DOHH2 (cell line): ENCODE results near the gene NUCB1.

Experiments
- H3F3A ChIP-seq: fragments of 200-600 bp; sonication (generic), shearing (Covaris generic); 2 replicates; pipeline ENCODE4 v1.6.0; 2016; ENCODE audit warnings: antibody characterized with exemption, mild to moderate bottlenecking; ENCODE audit not compliant: control insufficient read depth, insufficient read depth
- H3K27ac ChIP-seq: fragments of 200-600 bp; sonication (generic); 2 replicates; pipeline ENCODE4 v1.5.1; 2014; ENCODE audit warnings: low read depth, mild to moderate bottlenecking, low read length, moderate library complexity
- H3K27me3 ChIP-seq: fragments of 200-600 bp; sonication (generic); 2 replicates; pipeline ENCODE4 v1.6.1; 2014; ENCODE audit warnings: mild to moderate bottlenecking, low read length, mixed read lengths; ENCODE audit not compliant: control insufficient read depth
- H3K36me3 ChIP-seq: fragments of 200-600 bp; sonication (generic); 2 replicates; pipeline ENCODE4 v1.6.1; 2014; ENCODE audit warnings: mild to moderate bottlenecking, low read length, moderate library complexity, mixed read lengths; ENCODE audit not compliant: control insufficient read depth
- H3K4me1 ChIP-seq: fragments of 200-600 bp; sonication (generic); 2 replicates; pipeline ENCODE4 v1.6.1; 2014; ENCODE audit warnings: mild to moderate bottlenecking, low read length, mixed read lengths; ENCODE audit not compliant: control insufficient read depth
- H3K4me2 ChIP-seq: fragments of 200-600 bp; sonication (generic); 2 replicates; pipeline ENCODE4 v1.6.0; 2014; ENCODE audit warnings: mild to moderate bottlenecking, low read length, moderate library complexity
- H3K4me3 ChIP-seq: fragments of 200-600 bp; sonication (generic); 2 replicates; pipeline ENCODE4 v1.5.1; 2014; ENCODE audit warnings: mild to moderate bottlenecking, low read length, mixed read lengths
- H3K79me2 ChIP-seq: fragments of 200-600 bp; sonication (generic); 2 replicates; pipeline ENCODE4 v1.6.1; 2014; ENCODE audit warnings: mild to moderate bottlenecking, low read length, mixed read lengths; ENCODE audit not compliant: control insufficient read depth
- H3K9me2 ChIP-seq: fragments of 200-600 bp; sonication (generic); replicated peaks from 2 replicates; pipeline ENCODE4 v1.6.1; 2014; ENCODE audit warnings: mild to moderate bottlenecking, low read length, mixed read lengths; ENCODE audit not compliant: control insufficient read depth
- H3K9me3 ChIP-seq: fragments of 200-600 bp; sonication (generic); 2 replicates; pipeline ENCODE4 v1.6.1; 2014; ENCODE audit warnings: antibody characterized with exemption, low read length, mixed read lengths; ENCODE audit not compliant: control insufficient read depth, insufficient read depth
- H4K20me1 ChIP-seq: fragments of 200-600 bp; sonication (generic); 2 replicates; pipeline ENCODE4 v1.6.0; 2014; ENCODE audit warnings: low read depth, mild to moderate bottlenecking, antibody characterized with exemption, low read length, moderate library complexity; ENCODE audit not compliant: control insufficient read depth, insufficient read depth
- CTCF ChIP-seq: fragments of 200-600 bp; sonication (generic); IDR thresholded peaks from one replicate; pipeline ENCODE4 v1.5.1; 2014; ENCODE audit warnings: antibody characterized with exemption, mild to moderate bottlenecking, low read depth, low read length; ENCODE audit not compliant: poor library complexity, severe bottlenecking
- EZH2phosphoT487 ChIP-seq: fragments of 200-600 bp; sonication (generic); IDR thresholded peaks from 2 replicates; pipeline ENCODE4 v1.6.1; 2017; ENCODE audit warnings: borderline replicate concordance, mild to moderate bottlenecking, antibody characterized with exemption, low read length, moderate library complexity, mixed read lengths

The NUCB1 gene

GRCh38 chr19:48958006-48958405, 57.9 kb downstream of the NUCB1 start:
- H3K4me2 ChIP-seq, result no peak overlapping the region
- no peaks in the 10 kb centered on the region for H3K9me2 ChIP-seq
- H3K4me1 ChIP-seq, result peaks cover 41% of the 10 kb centered on the region
- H3K9me3 ChIP-seq, result no peaks in the 10 kb centered on the region
- H3F3A ChIP-seq, result no peaks in the 10 kb centered on the region; the same call in 1 of the 2 replicates
- no peak overlapping the region for H3K27ac ChIP-seq
- H3K36me3 ChIP-seq, result peaks cover 25% of the 10 kb centered on the region
- H3K27me3 ChIP-seq, result no peaks in the 10 kb centered on the region
- H4K20me1 ChIP-seq, result no peaks in the 10 kb centered on the region
- no peak for TF ChIP-seq EZH2phosphoT487
- TF ChIP-seq CTCF, result no peak
- H3K4me3 ChIP-seq, result no peak overlapping the region
- H3K79me2 ChIP-seq, result peaks cover 24% of the 10 kb centered on the region

- Histone ChIP-seq H3K4me1 (peaks cover 46% of the 10 kb centered on the region), H3K9me2 (no peaks in the 10 kb centered on the region)
Observed at GRCh38 chr19:48959341-48960239, 59.5 kb downstream of the NUCB1 start.

GRCh38 chr19:48961051-48961649, 61.0 kb downstream of the NUCB1 start:
- H3K27me3 ChIP-seq, result no peaks in the 10 kb centered on the region
- H3K4me2 ChIP-seq, result no peak overlapping the region

More at GRCh38 chr19:48959341-48960239, 59.5 kb downstream of the NUCB1 start:
- Histone ChIP-seq H3K27ac (no peak overlapping the region), H3F3A (no peaks in the 10 kb centered on the region; the same call in 1 of the 2 replicates), H3K36me3 (peaks cover 25% of the 10 kb centered on the region), H3K4me3 (no peak overlapping the region), H3K79me2 (peaks cover 38% of the 10 kb centered on the region), H3K4me2 (no peak overlapping the region), H4K20me1 (no peaks in the 10 kb centered on the region), H3K27me3 (no peaks in the 10 kb centered on the region), H3K9me3 (no peaks in the 10 kb centered on the region)
- TF ChIP-seq CTCF (no peak), EZH2phosphoT487 (no peak)

More at GRCh38 chr19:48961051-48961649, 61.0 kb downstream of the NUCB1 start:
- Histone ChIP-seq H3K4me3 (no peak overlapping the region), H3K79me2 (peaks cover 35% of the 10 kb centered on the region), H3K4me1 (peaks cover 40% of the 10 kb centered on the region), H3K27ac (no peak overlapping the region), H3K9me3 (no peaks in the 10 kb centered on the region), H3K9me2 (no peaks in the 10 kb centered on the region), H3K36me3 (peaks cover 21% of the 10 kb centered on the region), H3F3A (no peaks in the 10 kb centered on the region; the same call in 1 of the 2 replicates), H4K20me1 (no peaks in the 10 kb centered on the region)
- TF ChIP-seq EZH2phosphoT487 (no peak), CTCF (no peak)
